GM19467 (cell line): ENCODE data around the gene NDUFS3.
"Not testable (repeated sequence)": the region's sequence is repeated elsewhere in the genome, so short reads cannot be mapped to it uniquely, and the experiment has no call there.

Experiments used
- ATAC-seq: cut with Tn5 transposase; IDR thresholded peaks from one replicate; pipeline ENCODE4 v1.9.1; 2021; ENCODE audit warnings: mild to moderate bottlenecking, moderate library complexity; ENCODE audit not compliant: unreplicated experiment

The NDUFS3 gene

GRCh38 chr11:47558695-47559094 is 20.2 kb upstream of the NDUFS3 start:
- ATAC-seq = no peak

- no peak for ATAC-seq
Measured at GRCh38 chr11:47560426-47560825, 18.4 kb upstream of the NDUFS3 start.

- ATAC-seq = not testable (repeated sequence)
Measured at GRCh38 chr11:47562393-47562792, 16.5 kb upstream of the NDUFS3 start.

- ATAC-seq = not testable (repeated sequence)
Measured at GRCh38 chr11:47564366-47564765, 14.5 kb upstream of the NDUFS3 start.

- peak; percentile 15 for ATAC-seq
Measured at GRCh38 chr11:47564933-47565339, 13.9 kb upstream of the NDUFS3 start.

GRCh38 chr11:47565340-47566148 is 13.3 kb upstream of the NDUFS3 start, which contains the start of gene PTPMT1:
Gene PTPMT1 (plus strand): TSS chr11:47565599. CDS start chr11:47565623, 24 bp downstream.
- peak; percentile 79 for ATAC-seq

GRCh38 chr11:47566149-47566698 is 12.7 kb upstream of the NDUFS3 start:
- ATAC-seq = no peak

GRCh38 chr11:47569646-47570045 is 9.2 kb upstream of the NDUFS3 start:
- no peak for ATAC-seq

GRCh38 chr11:47570651-47571356 is 8.1 kb upstream of the NDUFS3 start:
- no peak for ATAC-seq

GRCh38 chr11:47571357-47571729 is 7.5 kb upstream of the NDUFS3 start:
- ATAC-seq = no peak

- no peak for ATAC-seq
Measured at GRCh38 chr11:47571895-47572294, 7.0 kb upstream of the NDUFS3 start.

GRCh38 chr11:47572715-47573255 is 6.1 kb upstream of the NDUFS3 start:
- no peak for ATAC-seq

- no peak for ATAC-seq
Measured at GRCh38 chr11:47573321-47573720, 5.6 kb upstream of the NDUFS3 start.

- no peak for ATAC-seq
Measured at GRCh38 chr11:47577460-47578041, 1.3 kb upstream of the NDUFS3 start.

GRCh38 chr11:47583844-47584243 is 5.0 kb downstream of the NDUFS3 start:
- ATAC-seq = no peak

- ATAC-seq = no peak
Measured at GRCh38 chr11:47586098-47586855, 7.4 kb downstream of the NDUFS3 start, which contains the start of gene FAM180B. Gene FAM180B (plus strand): TSS chr11:47586678. CDS start chr11:47586769, 91 bp downstream.

- no peak for ATAC-seq
Measured at GRCh38 chr11:47587039-47587716, 8.3 kb downstream of the NDUFS3 start.

- ATAC-seq = no peak
Measured at GRCh38 chr11:47587723-47588326, 9.0 kb downstream of the NDUFS3 start.

- ATAC-seq = no peak
Measured at GRCh38 chr11:47589118-47589517, 10.2 kb downstream of the NDUFS3 start.
